GM18951 (cell line): Measurements from ENCODE around the gene COL6A2.

ENCODE experiments used
- POLR2A ChIP-seq: IDR thresholded peaks from 4 replicates; pipeline ENCODE4 v1.6.1; 2011; ENCODE audit warnings: mild to moderate bottlenecking; ENCODE audit not compliant: insufficient read length, insufficient read depth; ENCODE audit errors: extremely low read depth
- in situ Hi-C: fragments of 300-500 bp; cut with MboI; formaldehyde crosslinking; loops from one replicate; pipeline ENCODE4 v1.12.0; 2022; ENCODE audit warnings: low sequenced_read_pairs, mixed read lengths, inconsistent platforms; ENCODE audit not compliant: unreplicated experiment

Gene COL6A2

GRCh38 chr21:46097336-46098293 lies at the start of gene COL6A2:
Gene COL6A2 (plus strand): TSS chr21:46098112.
- no peak for TF ChIP-seq POLR2A
- in situ Hi-C loops = no loop called here

DNA sequence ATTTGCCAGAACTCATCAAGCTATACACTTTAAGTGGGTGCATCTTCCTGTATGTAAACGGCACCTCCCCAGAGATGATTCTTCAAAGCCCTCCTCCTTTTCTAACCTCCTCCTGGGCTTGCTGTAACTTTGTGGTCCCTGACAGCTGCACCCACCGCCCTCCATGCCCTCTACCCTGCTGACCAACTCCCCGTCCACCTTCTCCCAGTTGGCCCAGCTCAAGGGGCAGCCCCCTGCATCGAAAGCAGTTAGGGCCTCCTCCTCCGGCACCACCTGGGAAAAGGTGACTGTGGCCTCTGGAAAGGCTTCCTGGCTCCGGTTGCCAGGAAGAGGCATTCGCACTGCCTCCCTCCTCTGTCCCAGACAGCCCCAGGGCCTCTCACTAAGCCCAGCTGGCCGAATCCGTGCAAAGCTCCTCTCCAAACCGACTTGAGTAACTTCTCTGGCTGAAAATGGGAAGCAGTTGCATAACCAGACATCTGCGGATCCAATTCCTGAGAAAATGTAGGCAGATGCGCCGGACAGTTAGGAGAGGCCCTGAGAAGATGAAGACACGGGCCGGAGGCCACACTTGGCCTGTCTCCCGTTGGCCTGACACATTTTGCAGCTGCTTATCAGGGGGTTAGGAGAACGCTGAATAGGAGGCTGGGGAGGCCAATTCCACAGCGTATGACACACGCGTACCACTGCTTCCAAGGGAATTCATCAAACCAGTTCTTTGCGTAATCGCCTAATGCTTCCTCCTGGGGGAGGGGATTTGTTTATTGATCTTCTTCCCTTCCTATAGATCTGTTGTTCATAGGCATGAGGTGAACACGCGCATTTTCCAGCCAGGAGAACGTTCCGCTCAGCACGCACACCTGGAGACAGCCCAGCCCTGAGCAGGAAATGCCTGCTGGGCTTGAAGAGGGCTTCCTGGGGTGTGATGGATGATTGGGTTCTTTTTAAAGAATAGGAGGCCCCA lies 48.7 kb upstream of the COL6A2 start:
- TF ChIP-seq POLR2A = no peak
- in situ Hi-C loops = no loop called here

- in situ Hi-C loops = no loop called here
- no peak for TF ChIP-seq POLR2A
Observed at GRCh38 chr21:46049890-46050667, 47.8 kb upstream of the COL6A2 start.

GRCh38 chr21:46050668-46051378 lies 47.1 kb upstream of the COL6A2 start:
- in situ Hi-C loops = no loop called here
- TF ChIP-seq POLR2A = no peak

GRCh38 chr21:46051379-46051770 lies 46.5 kb upstream of the COL6A2 start:
- in situ Hi-C loops = no loop called here
- TF ChIP-seq POLR2A = no peak

DNA sequence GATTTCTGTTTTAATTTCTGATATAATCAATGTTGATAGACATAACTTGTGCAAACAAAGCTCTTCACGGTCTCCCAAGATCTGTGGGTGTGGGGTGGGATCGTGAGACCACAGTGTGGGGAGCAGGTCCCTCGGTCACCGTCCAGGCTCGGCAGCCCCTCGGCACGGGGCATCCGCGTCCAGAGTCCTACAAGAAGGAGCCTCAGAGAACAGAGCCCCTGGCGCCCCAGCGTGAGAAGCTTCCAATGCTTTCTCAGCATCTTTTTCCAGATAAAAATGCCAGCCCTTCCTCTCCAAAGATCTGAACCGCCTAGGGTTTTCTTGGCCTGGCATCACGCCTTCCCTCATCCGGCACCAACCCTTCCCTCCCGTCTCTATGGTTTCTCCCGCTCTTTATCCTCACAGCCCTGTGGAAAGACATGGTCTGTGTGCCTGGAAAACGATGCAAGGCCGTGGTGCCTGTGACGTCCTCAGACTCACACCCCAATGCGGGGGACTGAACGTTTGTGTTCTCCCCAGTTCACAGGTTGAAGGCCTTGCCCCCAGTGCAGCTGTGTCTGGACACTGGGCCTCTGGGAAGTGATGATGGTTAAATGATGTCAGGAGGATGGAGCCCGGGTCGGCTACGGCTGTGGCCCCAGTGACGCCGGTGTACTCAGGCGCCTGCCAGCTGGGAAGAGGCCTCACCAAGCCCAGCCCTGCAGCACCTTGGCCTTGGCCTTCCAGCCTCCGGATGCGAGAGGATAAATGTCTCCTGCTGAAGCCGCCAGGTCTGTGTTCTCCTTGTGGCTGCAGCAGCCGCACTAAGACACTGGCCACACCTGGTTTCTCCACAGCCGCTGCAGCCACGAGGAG lies 45.9 kb upstream of the COL6A2 start:
- no peak for TF ChIP-seq POLR2A
- in situ Hi-C loops = no loop called here

- no peak for TF ChIP-seq POLR2A
- in situ Hi-C loops = no loop called here
Observed at GRCh38 chr21:46052703-46053651, 44.9 kb upstream of the COL6A2 start.

GRCh38 chr21:46054031-46054430 lies 43.9 kb upstream of the COL6A2 start:
- TF ChIP-seq POLR2A = no peak
- in situ Hi-C loops = no loop called here

GRCh38 chr21:46054451-46054881 lies 43.4 kb upstream of the COL6A2 start:
- TF ChIP-seq POLR2A = no peak
- in situ Hi-C loops = no loop called here

- in situ Hi-C loops = no loop called here
- no peak for TF ChIP-seq POLR2A
Observed at GRCh38 chr21:46055863-46056281, 42.0 kb upstream of the COL6A2 start.
